Peyer's patch (tissue), 4 donors: Measurements from ENCODE around the gene EXTL1. TPM values are rescaled to one million over a fixed set of nuclear protein-coding genes. Genes with fewer than 3 reads are reported as not detected.

Source experiments
- DNase-seq, 3 donors: peaks; one replicate each; pipeline ENCODE4 v3.0.0-alpha.2; 2017 to 2019
- H3K27ac ChIP-seq, 4 donors: fragments of 200-600 bp; sonication (generic); one replicate each; pipeline ENCODE4 v1.5.1; 2016 to 2019
- H3K27me3 ChIP-seq, 2 donors: fragments of 200-600 bp; sonication (generic); one replicate each; pipeline ENCODE4 v1.5.1; 2019
- H3K36me3 ChIP-seq, 3 donors: fragments of 200-600 bp; sonication (generic); one replicate each; pipeline ENCODE4 v1.5.1; 2016 to 2019
- H3K4me1 ChIP-seq, 4 donors: fragments of 200-600 bp; sonication (generic); one replicate each; pipeline ENCODE4 v1.5.1; 2016 to 2019
- H3K4me3 ChIP-seq, 4 donors: fragments of 200-600 bp; sonication (generic); 1 replicate in 3 of 4; 2 replicates in 1 of 4; pipeline ENCODE4 v1.5.1; 2016 to 2019; ENCODE audit warnings: mild to moderate bottlenecking in 1 of 4
- H3K9me3 ChIP-seq, 4 donors: fragments of 200-600 bp; sonication (generic); one replicate each; pipeline ENCODE4 v1.5.1; 2016 to 2019; ENCODE audit warnings: mild to moderate bottlenecking in 1 of 4
- POLR2A ChIP-seq, 2 donors: fragments of 450-650 bp; IDR thresholded peaks; one replicate each; pipeline ENCODE4 v1.5.1; 2017; ENCODE audit warnings: antibody characterized with exemption in 2 of 2, mild to moderate bottlenecking in 2 of 2, moderate library complexity in 2 of 2
- total RNA-seq, 4 donors: library from RNA; depleted of rRNA; stranded (reverse); fragments of >200 nt; gene quantifications; one replicate each; pipeline ENCODE4 v1.1.0, GENCODE V29; 2016
- TF ChIP-seq, protein P1 (sequence below), 6 experiments: fragments of 450-650 bp in 4 of 6; fragments of 200-600 bp in 2 of 6; sonication (generic) in 1 of 6; IDR thresholded peaks; one replicate each; pipeline ENCODE4 v1.5.1; 2017 to 2019; ENCODE audit warnings: antibody characterized with exemption in 6 of 6, mild to moderate bottlenecking in 3 of 6, moderate library complexity in 1 of 6

Gene EXTL1
- total RNA-seq, 4 donors from 2014 or later, result not detected

DNA sequence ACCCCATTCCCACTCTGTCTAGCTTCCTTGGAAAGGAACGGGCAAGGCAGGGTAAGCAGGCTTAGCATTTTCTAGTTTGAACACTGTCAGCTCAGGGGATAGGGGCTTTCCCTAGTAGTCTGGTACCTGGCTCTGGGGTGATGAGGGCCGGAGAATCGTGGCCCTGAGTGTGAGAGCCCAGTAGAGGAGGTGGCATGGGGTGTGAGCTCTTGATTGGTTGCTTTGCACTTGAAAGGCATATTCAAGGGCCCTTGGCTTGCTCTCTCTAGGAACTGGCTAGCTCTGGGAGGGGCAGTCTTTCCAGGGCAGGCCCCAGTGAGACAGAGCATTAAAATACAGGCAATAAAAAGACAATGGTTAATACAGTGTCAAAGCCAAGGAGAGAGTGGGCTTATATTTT is 10.8 kb upstream of the EXTL1 start:
- no peak for DNase-seq
- Histone ChIP-seq H3K27ac (no peak overlapping the region), H3K4me3 (no peak overlapping the region), H3K27me3 (no peaks in the 10 kb centered on the region), H3K4me1 (no peaks in the 10 kb centered on the region), H3K9me3 (no peaks in the 10 kb centered on the region), H3K36me3 (no peaks in the 10 kb centered on the region)
- TF ChIP-seq, protein P1, sequence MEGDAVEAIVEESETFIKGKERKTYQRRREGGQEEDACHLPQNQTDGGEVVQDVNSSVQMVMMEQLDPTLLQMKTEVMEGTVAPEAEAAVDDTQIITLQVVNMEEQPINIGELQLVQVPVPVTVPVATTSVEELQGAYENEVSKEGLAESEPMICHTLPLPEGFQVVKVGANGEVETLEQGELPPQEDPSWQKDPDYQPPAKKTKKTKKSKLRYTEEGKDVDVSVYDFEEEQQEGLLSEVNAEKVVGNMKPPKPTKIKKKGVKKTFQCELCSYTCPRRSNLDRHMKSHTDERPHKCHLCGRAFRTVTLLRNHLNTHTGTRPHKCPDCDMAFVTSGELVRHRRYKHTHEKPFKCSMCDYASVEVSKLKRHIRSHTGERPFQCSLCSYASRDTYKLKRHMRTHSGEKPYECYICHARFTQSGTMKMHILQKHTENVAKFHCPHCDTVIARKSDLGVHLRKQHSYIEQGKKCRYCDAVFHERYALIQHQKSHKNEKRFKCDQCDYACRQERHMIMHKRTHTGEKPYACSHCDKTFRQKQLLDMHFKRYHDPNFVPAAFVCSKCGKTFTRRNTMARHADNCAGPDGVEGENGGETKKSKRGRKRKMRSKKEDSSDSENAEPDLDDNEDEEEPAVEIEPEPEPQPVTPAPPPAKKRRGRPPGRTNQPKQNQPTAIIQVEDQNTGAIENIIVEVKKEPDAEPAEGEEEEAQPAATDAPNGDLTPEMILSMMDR (IDR thresholded peaks at IDR 0.05), result no peak
- TF ChIP-seq POLR2A (IDR thresholded peaks at IDR 0.05), result no peak

- no peak overlapping the region for H3K27ac ChIP-seq
- TF ChIP-seq, protein P1 (IDR thresholded peaks at IDR 0.05), result no peak
- TF ChIP-seq POLR2A (IDR thresholded peaks at IDR 0.05), result no peak
Measured at GRCh38 chr1:26012864-26013263, 8.7 kb upstream of the EXTL1 start.

DNA sequence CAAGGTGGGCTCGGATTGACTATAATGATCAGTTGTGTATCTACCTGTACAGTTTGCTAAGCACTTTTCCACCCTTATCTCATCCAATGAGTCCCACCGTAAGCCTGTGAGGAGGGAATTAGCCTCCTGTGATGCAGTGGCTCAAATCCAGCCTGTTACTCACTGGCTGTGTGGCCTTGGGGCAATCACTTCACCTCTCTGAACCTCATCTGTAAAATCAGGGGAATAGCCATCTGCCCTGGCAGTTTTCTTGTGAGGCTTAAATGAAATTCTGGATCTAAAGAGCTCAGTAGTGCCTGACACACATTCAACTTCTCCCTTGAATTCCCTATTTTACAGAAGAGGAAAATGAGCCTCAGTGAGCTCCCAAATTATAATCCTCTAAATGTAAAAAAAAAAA is 7.4 kb upstream of the EXTL1 start:
- Histone ChIP-seq H3K4me1 (no peaks in the 10 kb centered on the region), H3K36me3 (no peaks in the 10 kb centered on the region), H3K9me3 (no peaks in the 10 kb centered on the region), H3K27me3 (no peaks in the 10 kb centered on the region), H3K27ac (no peak overlapping the region), H3K4me3 (no peak overlapping the region)
- no peak for TF ChIP-seq POLR2A (IDR thresholded peaks at IDR 0.05)
- TF ChIP-seq, protein P1 (IDR thresholded peaks at IDR 0.05), result no peak
- no peak for DNase-seq

More at GRCh38 chr1:26012864-26013263, 8.7 kb upstream of the EXTL1 start:
- H3K9me3 ChIP-seq, result no peaks in the 10 kb centered on the region
- no peak overlapping the region for H3K4me3 ChIP-seq
- H3K27me3 ChIP-seq, result no peaks in the 10 kb centered on the region
- DNase-seq, result no peak
- no peaks in the 10 kb centered on the region for H3K36me3 ChIP-seq
- no peaks in the 10 kb centered on the region for H3K4me1 ChIP-seq

DNA sequence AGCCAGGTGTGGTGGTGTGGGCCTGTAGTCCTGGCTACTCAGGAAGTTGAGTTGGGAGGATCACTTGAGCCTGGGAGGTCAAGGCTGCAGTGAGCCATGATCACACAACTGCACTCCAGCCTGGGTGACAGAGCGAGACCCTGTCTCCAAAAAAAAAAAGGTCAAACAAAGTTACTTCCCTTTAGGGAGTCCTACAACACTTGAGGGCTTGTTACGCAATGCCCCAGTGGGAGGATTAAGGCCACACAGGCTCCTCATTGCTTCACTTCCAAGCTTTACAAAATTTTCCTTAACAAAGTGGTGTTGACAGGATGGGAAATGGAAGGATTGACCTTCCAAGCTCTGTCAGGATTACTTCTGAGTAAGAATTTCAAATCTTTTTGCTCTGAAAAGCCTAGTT is 6.2 kb upstream of the EXTL1 start:
- Histone ChIP-seq H3K4me3 (no peak overlapping the region), H3K9me3 (no peaks in the 10 kb centered on the region), H3K36me3 (no peaks in the 10 kb centered on the region), H3K4me1 (no peaks in the 10 kb centered on the region), H3K27me3 (no peaks in the 10 kb centered on the region), H3K27ac (no peak overlapping the region)
- DNase-seq, result peak in 1 of 3 donors; percentile 62
- TF ChIP-seq POLR2A (IDR thresholded peaks at IDR 0.05), result no peak
- TF ChIP-seq, protein P1 (IDR thresholded peaks at IDR 0.05), result no peak

GRCh38 chr1:26016258-26016952 is 5.2 kb upstream of the EXTL1 start:
- Histone ChIP-seq H3K36me3 (no peaks in the 10 kb centered on the region), H3K27ac (no peak overlapping the region), H3K9me3 (no peaks in the 10 kb centered on the region), H3K27me3 (no peaks in the 10 kb centered on the region), H3K4me1 (no peaks in the 10 kb centered on the region), H3K4me3 (no peak overlapping the region)
- DNase-seq, result no peak
- no peak for TF ChIP-seq POLR2A (IDR thresholded peaks at IDR 0.05)
- TF ChIP-seq, protein P1 (IDR thresholded peaks at IDR 0.05), result no peak
